ACHN (cell line): ENCODE data around the gene KCNJ12.

Source experiments
- DNase-seq: peaks from one replicate; pipeline ENCODE4 v3.0.0-alpha.2; 2015
- in situ Hi-C: cut with HindIII; loops from 2 replicates; pipeline ENCODE4 v1.10.0; 2017; ENCODE audit warnings: low sequenced_read_pairs, low pct_ligation_motif_present, low pct_unique_long_range_greater_than_20kb

The KCNJ12 gene

GRCh38 chr17:21361020-21361809 lies 14.9 kb upstream of the KCNJ12 start:
- DNase-seq = no peak
- in situ Hi-C loops = no loop called here

- DNase-seq = no peak
- in situ Hi-C loops = no loop called here
Measured at GRCh38 chr17:21362331-21362931, 13.7 kb upstream of the KCNJ12 start.

GRCh38 chr17:21363776-21364642 lies 12.1 kb upstream of the KCNJ12 start:
- DNase-seq = no peak
- in situ Hi-C loops = no loop called here

GRCh38 chr17:21365016-21365415 lies 11.1 kb upstream of the KCNJ12 start:
- in situ Hi-C loops = no loop called here

GRCh38 chr17:21368545-21369246 lies 7.5 kb upstream of the KCNJ12 start:
- in situ Hi-C loops = no loop called here
- DNase-seq = no peak

More at GRCh38 chr17:21365016-21365415, 11.1 kb upstream of the KCNJ12 start:
- DNase-seq = no peak

GRCh38 chr17:21369395-21369794 lies 6.8 kb upstream of the KCNJ12 start:
- no peak for DNase-seq
- in situ Hi-C loops = no loop called here

- no peak for DNase-seq
Measured at GRCh38 chr17:21370430-21370829, 5.7 kb upstream of the KCNJ12 start.

GRCh38 chr17:21371511-21372081 lies 4.6 kb upstream of the KCNJ12 start:
- no peak for DNase-seq
- in situ Hi-C loops = no loop called here

More at GRCh38 chr17:21370430-21370829, 5.7 kb upstream of the KCNJ12 start:
- in situ Hi-C loops = no loop called here

GRCh38 chr17:21372256-21372954 lies 3.8 kb upstream of the KCNJ12 start:
- in situ Hi-C loops = no loop called here
- DNase-seq = no peak

GRCh38 chr17:21373036-21373435 lies 3.1 kb upstream of the KCNJ12 start:
- DNase-seq = no peak
- in situ Hi-C loops = no loop called here

GRCh38 chr17:21373696-21374440 lies 2.3 kb upstream of the KCNJ12 start:
- no peak for DNase-seq
- in situ Hi-C loops = no loop called here

- no peak for DNase-seq
- in situ Hi-C loops = no loop called here
Measured at GRCh38 chr17:21374441-21375161, 1.6 kb upstream of the KCNJ12 start.

GRCh38 chr17:21375162-21375560 lies 996 bp upstream of the KCNJ12 start:
- in situ Hi-C loops = no loop called here
- no peak for DNase-seq

- in situ Hi-C loops = no loop called here
- no peak for DNase-seq
Measured at GRCh38 chr17:21375757-21376080, 438 bp upstream of the KCNJ12 start.

GRCh38 chr17:21376759-21377690 lies 868 bp downstream of the KCNJ12 start:
- in situ Hi-C loops = no loop called here
- peak; percentile 11 for DNase-seq
